CD4-positive, alpha-beta T cell (primary cell): ENCODE results near the gene SCAMP4. TPM values are rescaled to one million over a fixed set of nuclear protein-coding genes. Genes with fewer than 3 reads are reported as not detected.

Source experiments
- ATAC-seq: fragments of 200-7000 bp; cut with Tn5 transposase; one replicate; pipeline ENCODE4 v1.10.0; 2022; ENCODE audit warnings: mild to moderate bottlenecking; ENCODE audit not compliant: poor library complexity
- CTCF ChIA-PET: fragments of 350-600 bp; sonication (Branson Sonifier 250); formaldehyde crosslinking; loops from one replicate; lab custom pipeline; 2021; ENCODE audit warnings: antibody characterized with exemption, inconsistent platforms; lab: Charles Lee
- POLR2A ChIA-PET: fragments of 350-600 bp; sonication (Branson Sonifier 250); formaldehyde crosslinking; loops from one replicate; lab custom pipeline; 2021; ENCODE audit warnings: antibody characterized with exemption, inconsistent platforms; lab: Charles Lee
- DNase-seq, 14 experiments: peaks; one replicate each; pipeline ENCODE4 v3.0.0-alpha.2; 2013 to 2020; ENCODE audit warnings: mixed read lengths in 2 of 14
- H3K27ac ChIP-seq, 2 donors: one replicate each; pipeline versions ENCODE4 v1.5.1 to v1.7.0; 2013; ENCODE audit warnings: low read length in 2 of 2, low read depth in 1 of 2, mild to moderate bottlenecking in 1 of 2
- H3K27me3 ChIP-seq, 2 experiments: 1 replicate in 1 of 2; 2 replicates in 1 of 2; pipeline versions ENCODE4 v1.6.1 to v1.7.0; 2013; ENCODE audit warnings: low read length in 2 of 2, control low read depth in 1 of 2, mild to moderate bottlenecking in 1 of 2, moderate library complexity in 1 of 2; ENCODE audit not compliant: insufficient read depth in 2 of 2, control insufficient read depth in 1 of 2
- H3K36me3 ChIP-seq: one replicate; pipeline ENCODE4 v1.6.1; 2013; ENCODE audit warnings: low read length, control low read depth; ENCODE audit not compliant: insufficient read depth
- H3K4me1 ChIP-seq: one replicate; pipeline ENCODE4 v1.6.1; 2013; ENCODE audit warnings: low read length, control low read depth; ENCODE audit not compliant: insufficient read depth
- H3K4me3 ChIP-seq: one replicate; pipeline ENCODE4 v1.5.1; 2013; ENCODE audit warnings: mild to moderate bottlenecking, low read length, moderate library complexity
- H3K9me3 ChIP-seq, 2 experiments: 1 replicate in 1 of 2; 2 replicates in 1 of 2; pipeline versions ENCODE4 v1.6.1 to v1.7.0; 2013; ENCODE audit warnings: low read length in 2 of 2, mild to moderate bottlenecking in 2 of 2, control low read depth in 1 of 2, moderate library complexity in 1 of 2; ENCODE audit not compliant: control insufficient read depth in 1 of 2, insufficient read depth in 1 of 2
- H3K27ac Mint-ChIP-seq: one replicate; pipeline ENCODE4 v1.8.0; 2020; ENCODE audit warnings: mixed read lengths
- H3K27me3 Mint-ChIP-seq: one replicate; pipeline ENCODE4 v1.8.0; 2021; ENCODE audit warnings: mixed read lengths
- H3K36me3 Mint-ChIP-seq: one replicate; pipeline ENCODE4 v1.8.0; 2021; ENCODE audit warnings: low read depth, mixed read lengths
- H3K4me1 Mint-ChIP-seq: one replicate; pipeline ENCODE4 v1.8.0; 2021; ENCODE audit warnings: low read depth, mixed read lengths
- H3K4me3 Mint-ChIP-seq: one replicate; pipeline ENCODE4 v1.8.0; 2020; ENCODE audit warnings: mild to moderate bottlenecking, mixed read lengths
- H3K9me3 Mint-ChIP-seq: one replicate; pipeline ENCODE4 v1.8.0; 2020; ENCODE audit warnings: mixed read lengths
- CTCF ChIP-seq: fragments of 200-600 bp; IDR thresholded peaks from one replicate; pipeline ENCODE4 v1.8.0; 2022; ENCODE audit warnings: antibody characterized with exemption, mild to moderate bottlenecking
- intact Hi-C, 2 experiments: fragments of 100-400 bp; cut with DNase I in 1 of 2; cut with micrococcal nuclease in 1 of 2; formaldehyde crosslinking; loops; one replicate each; pipeline versions ENCODE4 v1.15.1 to v1.9.0; 2023 to 2025; cut with DNase I, micrococcal nuclease
- total RNA-seq, 174 experiments: library from RNA in 2 of 174; stranded (reverse) in 2 of 174; gene quantifications; one replicate each; pipeline ENCODE4 v1.2.3 and lab custom pipeline; 2021 to 2026

Gene SCAMP4
- total RNA-seq, 2 experiments from 2014 or later: 12.7 to 15.4 TPM

GRCh38 chr19:1871630-1872029 lies 33.6 kb upstream of the SCAMP4 start:
- no peaks in the 10 kb centered on the region for H3K27me3 ChIP-seq
- no peaks in the 10 kb centered on the region for H3K27me3 Mint-ChIP-seq
- peaks cover 36% of the 10 kb centered on the region for H3K4me1 ChIP-seq
- no peak overlapping the region for H3K4me3 Mint-ChIP-seq
- H3K4me1 Mint-ChIP-seq: peaks cover 31% of the 10 kb centered on the region
- H3K9me3 Mint-ChIP-seq: no peaks in the 10 kb centered on the region
- ATAC-seq (no peak), DNase-seq (no peak)
- peaks cover 28% of the 10 kb centered on the region for H3K36me3 ChIP-seq
- H3K4me3 ChIP-seq: no peak overlapping the region
- TF ChIP-seq CTCF: no peak
- H3K27ac ChIP-seq: no peak overlapping the region
- no peak overlapping the region for H3K27ac Mint-ChIP-seq
- POLR2A ChIA-PET: no interaction called here
- intact Hi-C loops: no loop called here
- H3K36me3 Mint-ChIP-seq: peaks cover 45% of the 10 kb centered on the region
- CTCF ChIA-PET: no interaction called here
- no peaks in the 10 kb centered on the region for H3K9me3 ChIP-seq

DNA sequence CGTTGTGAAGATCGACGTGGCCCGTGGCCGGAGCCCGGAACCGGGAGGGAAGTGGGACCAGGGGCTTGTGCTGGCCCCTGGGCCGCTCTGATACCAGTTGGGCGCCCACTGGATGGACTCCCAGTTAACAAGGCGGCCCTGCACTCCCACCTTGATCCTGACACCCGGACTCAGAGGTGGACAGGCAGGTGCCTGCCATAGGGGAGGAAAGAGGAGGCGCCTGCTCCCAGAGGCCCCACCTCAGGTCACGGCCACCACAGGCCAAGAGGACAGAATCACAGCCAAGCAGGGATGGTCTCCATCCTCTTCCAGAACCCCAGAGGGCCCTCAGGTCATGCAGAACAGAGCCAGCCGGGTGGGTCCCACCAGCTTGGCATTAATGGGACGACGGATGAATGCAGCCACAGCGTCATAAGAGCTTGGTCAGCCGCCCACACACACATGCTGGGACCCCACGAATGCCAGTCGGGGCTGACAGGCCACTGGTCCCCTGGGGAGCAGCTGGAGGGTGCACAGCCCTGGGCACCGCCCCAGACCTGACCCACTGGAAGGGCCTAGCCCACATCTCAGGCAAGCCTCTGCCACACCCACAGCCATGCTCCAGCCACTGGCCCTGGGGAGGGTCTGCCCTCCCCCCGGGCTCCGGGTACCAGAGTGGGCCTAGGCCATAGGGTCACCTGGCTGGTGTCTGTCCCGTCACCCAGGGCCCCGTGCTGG lies 32.2 kb upstream of the SCAMP4 start:
- peak overlapping the region; percentile 27 for H3K27ac Mint-ChIP-seq

More for the DNA sequence above, 32.2 kb upstream of the SCAMP4 start:
- ATAC-seq: no peak
- Mint-ChIP-seq H3K27me3 (no peaks in the 10 kb centered on the region), H3K9me3 (no peaks in the 10 kb centered on the region), H3K36me3 (peaks cover 38% of the 10 kb centered on the region), H3K4me1 (peaks cover 26% of the 10 kb centered on the region), H3K4me3 (peak overlapping the region; percentile 51)
- TF ChIP-seq CTCF: no peak
- Histone ChIP-seq H3K27me3 (no peaks in the 10 kb centered on the region), H3K27ac (no peak overlapping the region), H3K36me3 (peaks cover 28% of the 10 kb centered on the region), H3K4me3 (no peak overlapping the region), H3K9me3 (no peaks in the 10 kb centered on the region), H3K4me1 (peaks cover 38% of the 10 kb centered on the region)
- intact Hi-C loops: no loop called here
- CTCF ChIA-PET: interaction anchor here (0.6 kb wide), 1 partner anchor 30 kb away, joined by 3 read pairs; no protein-coding TSS in a partner anchor
- POLR2A ChIA-PET: no interaction called here
- DNase-seq: no peak
